ENCODE results near the gene APMAP. TPM values are rescaled to one million over a fixed set of nuclear protein-coding genes. Genes with fewer than 3 reads are reported as not detected.

APMAP gene
- total and polyA plus RNA-seq, 2 of the 13 experiments (the other 11 are each of a cell fraction or from before 2014, with no cell fraction given): 168 to 214 TPM

- ATAC-seq (no peak), DNase-seq (ENCODE audit: low spot score) (no peak), FAIRE-seq (no peak)
- Histone ChIP-seq H3K4me1 (ENCODE audit: insufficient read depth, low read length) (no peaks in the 10 kb centered on the region), H2AFZ (ENCODE audit: low read length) (no peak overlapping the region), H3K27ac (ENCODE audit: extremely low read length, insufficient read depth, low read length) (no peak overlapping the region), H3K9ac (ENCODE audit: insufficient read depth, low read depth, low read length) (no peak overlapping the region), H3K27me3 (ENCODE audit: control insufficient read depth in 1 of 2, insufficient read depth in 2 of 2, low read length in 2 of 2) (no peaks in the 10 kb centered on the region), H3K4me2 (ENCODE audit: low read depth, low read length) (no peak overlapping the region), H3K4me3 (replicated peaks in 1 of 3; ENCODE audit: insufficient read depth in 1 of 3, low read depth in 2 of 3, low read length in 3 of 3) (no peak overlapping the region), H3K79me2 (ENCODE audit: insufficient read depth, low read length) (no peaks in the 10 kb centered on the region), H3K36me3 (replicated peaks in 1 of 2; ENCODE audit: control insufficient read depth in 1 of 2, insufficient read depth in 2 of 2, low read length in 2 of 2) (peaks cover 46 to 92% of the 10 kb centered on the region in 2 experiments), H4K20me1 (ENCODE audit: insufficient read depth, low read length) (no peaks in the 10 kb centered on the region), H3K9me3 (ENCODE audit: low read length) (no peaks in the 10 kb centered on the region)
- in situ Hi-C loops (cut with HindIII; ENCODE audit: extremely low pct_ligation_motif_present, low pct_unique_long_range_greater_than_20kb) (no loop called here), intact Hi-C loops (cut with micrococcal nuclease; ENCODE audit: unreplicated experiment) (no loop called here)
- no TSS peak for BruUV-seq (replicated peaks)
- ChIA-PET POLR2A (no interaction called here), CTCF (ENCODE audit: low intra/inter-chr PET ratio, low total read pairs) (no interaction called here)
- WGBS (ENCODE audit: low lambda C conversion rate): 96% methylated on average over 17 of the region's 19 CpGs
- TF ChIP-seq, protein P1, sequence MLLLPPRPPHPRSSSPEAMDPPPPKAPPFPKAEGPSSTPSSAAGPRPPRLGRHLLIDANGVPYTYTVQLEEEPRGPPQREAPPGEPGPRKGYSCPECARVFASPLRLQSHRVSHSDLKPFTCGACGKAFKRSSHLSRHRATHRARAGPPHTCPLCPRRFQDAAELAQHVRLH (CRISPR knock-in tag; IDR thresholded peaks at IDR 0.05; ENCODE audit: borderline replicate concordance, low read depth): no peak
- TF ChIP-seq ATRX (CRISPR knock-in tag; IDR thresholded peaks at IDR 0.05; ENCODE audit: borderline replicate concordance) (no peak), ZFP90 (CRISPR knock-in tag; IDR thresholded peaks at IDR 0.05; ENCODE audit: borderline replicate concordance) (no peak), RXRB (CRISPR knock-in tag; IDR thresholded peaks at IDR 0.05; ENCODE audit: borderline replicate concordance) (no peak), TIGD3 (CRISPR knock-in tag; IDR thresholded peaks at IDR 0.05; ENCODE audit: borderline replicate concordance) (no peak), AGO2 (optimal IDR thresholded peaks at IDR 0.05; ENCODE audit: low read depth, low read length) (no peak), HDAC1 (CRISPR knock-in tag; IDR thresholded peaks at IDR 0.05) (no peak), ZKSCAN1 (IDR thresholded peaks at IDR 0.05; ENCODE audit: low read length) (no peak), KLF11 (CRISPR knock-in tag; IDR thresholded peaks at IDR 0.05) (no peak), SMARCE1 (IDR thresholded peaks at IDR 0.05; ENCODE audit: borderline replicate concordance) (no peak), RNF2 (conservative IDR thresholded peaks at IDR 0.05; ENCODE audit: low read depth) (no peak), ZNF598 (CRISPR knock-in tag; IDR thresholded peaks at IDR 0.05; ENCODE audit: borderline replicate concordance) (no peak), USF2 (IDR thresholded peaks at IDR 0.05; ENCODE audit: low read depth, low read length) (no peak), USF2 (CRISPR knock-in tag; IDR thresholded peaks at IDR 0.05; ENCODE audit: borderline replicate concordance) (no peak), ZNF703 (CRISPR knock-in tag; IDR thresholded peaks at IDR 0.05; ENCODE audit: borderline replicate concordance) (no peak)
Measured at GRCh38 chr20:24969186-24970029, 23.1 kb downstream of the APMAP start.

All from HepG2 (cell line).